Stimulated activated memory B cell treated with anti-CD40 and anti-IgM and Interleukin-4, amounts not matched to agents 10 μg/mL and 1 μg/mL and 100 μg/mL, for 72 hours (primary cell): ENCODE measurements around the gene GOPC.
"Not testable (repeated sequence)": the region's sequence is repeated elsewhere in the genome, so short reads cannot be mapped to it uniquely, and the experiment has no call there.

Source experiments
- ATAC-seq: fragments of 150-1000 bp; cut with Tn5 transposase; 2 replicates; pipeline ENCODE4 v1.10.0; 2021
- H3K27ac Mint-ChIP-seq: one replicate; pipeline ENCODE4 v1.8.0; 2022; ENCODE audit warnings: mild to moderate bottlenecking, mixed read lengths
- H3K27me3 Mint-ChIP-seq: one replicate; pipeline ENCODE4 v1.8.0; 2022; ENCODE audit warnings: mixed read lengths
- H3K36me3 Mint-ChIP-seq: one replicate; pipeline ENCODE4 v1.8.0; 2022; ENCODE audit warnings: mixed read lengths
- H3K4me1 Mint-ChIP-seq: one replicate; pipeline ENCODE4 v1.8.0; 2022; ENCODE audit warnings: mixed read lengths
- H3K4me3 Mint-ChIP-seq: one replicate; pipeline ENCODE4 v1.8.0; 2022; ENCODE audit warnings: mild to moderate bottlenecking, moderate library complexity, mixed read lengths
- H3K9me3 Mint-ChIP-seq: one replicate; pipeline ENCODE4 v1.8.0; 2022; ENCODE audit warnings: mixed read lengths

GOPC gene

DNA sequence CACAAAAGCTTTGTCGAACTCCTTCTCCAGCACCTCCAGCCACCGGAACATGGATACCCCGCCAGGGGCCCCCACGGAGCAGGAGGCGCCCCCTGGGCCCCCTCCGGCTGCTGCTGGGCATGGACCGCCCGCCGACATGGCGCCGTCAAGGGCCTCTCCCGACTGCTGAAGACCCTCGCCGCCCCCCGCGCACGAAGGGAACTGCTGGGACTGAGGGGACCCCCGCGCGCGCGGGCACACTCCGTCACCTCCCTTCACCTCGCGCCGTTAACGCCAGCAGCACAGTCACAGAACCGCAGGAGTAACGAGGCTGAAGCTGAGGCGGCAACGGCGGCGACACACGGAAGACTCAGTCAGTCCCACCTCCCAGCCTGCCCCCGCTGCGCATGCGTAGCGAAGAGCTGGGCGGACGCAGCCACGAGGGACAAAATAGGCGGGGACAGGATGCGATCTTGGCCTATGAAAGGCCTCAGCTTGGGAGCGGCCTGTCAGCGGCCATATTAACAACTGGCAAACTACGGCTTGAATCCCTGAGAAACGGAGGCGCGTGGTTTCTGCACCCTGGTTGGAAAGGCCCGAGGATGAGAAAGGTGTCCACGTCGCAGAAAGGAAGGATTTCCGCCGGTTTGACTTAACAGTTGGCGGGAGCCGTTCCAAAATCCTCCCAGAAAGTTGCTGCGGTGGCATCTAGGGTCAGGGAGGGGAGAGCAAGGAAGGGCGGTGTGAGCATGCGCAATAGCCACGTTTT is at the start of gene GOPC:
GOPC (minus strand) TSS at position 361 of the 748 bp plus-strand sequence; CDS start at position 138, 223 bp downstream.
- Mint-ChIP-seq H3K9me3 (no peaks in the 10 kb centered on the region), H3K36me3 (peaks cover 16% of the 10 kb centered on the region), H3K27ac (peak within 1 kb of the TSS; percentile 97), H3K27me3 (peaks cover 8% of the 10 kb centered on the region), H3K4me3 (peak within 1 kb of the TSS; percentile 99), H3K4me1 (peaks cover 38% of the 10 kb centered on the region)
- peak; percentile 99 for ATAC-seq

DNA sequence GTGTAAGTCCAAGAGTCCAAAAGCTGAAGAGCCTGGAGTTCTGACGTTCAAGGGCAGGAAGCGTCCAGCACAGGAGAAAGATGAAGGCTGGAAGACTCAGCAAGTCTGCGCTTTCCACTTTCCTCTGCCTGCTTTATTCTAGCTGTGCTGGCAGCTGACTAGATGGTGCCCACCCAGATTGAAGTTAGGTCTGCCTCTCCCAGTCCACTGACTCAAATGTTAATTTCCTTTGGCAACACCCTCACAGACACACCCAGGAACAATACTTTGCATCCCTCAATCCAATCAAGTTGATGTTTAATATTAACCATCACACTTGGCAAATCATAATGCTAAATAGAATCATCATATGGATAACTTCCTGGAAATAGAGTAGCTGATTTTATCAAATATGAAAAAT is 49.7 kb upstream of the GOPC start:
- not testable (repeated sequence) for H3K4me1 Mint-ChIP-seq

DNA sequence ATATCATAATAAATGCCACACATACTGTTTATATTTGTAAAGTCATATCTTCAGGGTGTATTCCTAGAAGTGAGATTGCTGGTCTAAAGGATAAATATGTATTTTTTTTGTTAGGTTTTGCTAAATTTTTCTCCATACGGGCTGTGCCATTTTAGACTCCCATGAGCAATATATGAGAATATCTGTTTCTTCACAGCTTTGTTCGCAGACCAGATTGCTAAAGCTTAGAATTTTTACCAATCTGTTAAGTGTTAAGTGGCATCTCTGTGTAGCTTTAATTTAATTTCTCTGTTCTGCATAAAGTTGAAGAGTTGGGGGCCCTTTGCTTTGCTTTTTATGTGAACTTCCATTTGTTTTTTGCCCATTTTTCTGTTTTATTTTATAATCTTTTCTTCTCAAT is 40.7 kb upstream of the GOPC start:
- Mint-ChIP-seq H3K9me3 (peaks cover 4% of the 10 kb centered on the region), H3K27ac (no peak overlapping the region), H3K36me3 (peaks cover 6% of the 10 kb centered on the region), H3K27me3 (peaks cover 7% of the 10 kb centered on the region), H3K4me1 (no peaks in the 10 kb centered on the region), H3K4me3 (no peak overlapping the region)
- no peak for ATAC-seq

More for the DNA sequence above, 49.7 kb upstream of the GOPC start:
- not testable (repeated sequence) for H3K9me3 Mint-ChIP-seq, H3K36me3 Mint-ChIP-seq, H3K27ac Mint-ChIP-seq, ATAC-seq, H3K27me3 Mint-ChIP-seq, H3K4me3 Mint-ChIP-seq

DNA sequence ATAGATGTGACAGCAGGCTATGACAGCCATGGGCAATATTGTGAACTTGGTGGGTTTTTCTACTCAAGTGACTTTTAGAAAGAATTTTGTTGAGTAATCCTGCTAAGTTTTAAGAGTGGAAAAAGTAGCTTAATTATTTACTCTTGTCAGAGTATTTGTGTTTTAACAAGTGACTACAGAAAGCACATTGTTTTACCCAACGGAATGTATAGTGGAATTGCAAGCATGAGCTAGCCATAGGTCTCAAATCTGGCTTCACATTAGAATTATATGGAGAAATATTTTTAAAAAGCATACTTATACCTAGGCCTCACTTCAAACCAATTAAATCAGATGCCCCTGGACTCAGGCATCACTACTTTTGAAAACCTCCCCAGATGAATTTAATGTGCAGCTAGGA is 35.5 kb upstream of the GOPC start:
- Mint-ChIP-seq H3K4me3 (no peak overlapping the region), H3K36me3 (no peaks in the 10 kb centered on the region), H3K27me3 (no peaks in the 10 kb centered on the region), H3K4me1 (no peaks in the 10 kb centered on the region), H3K9me3 (peaks cover 4% of the 10 kb centered on the region), H3K27ac (no peak overlapping the region)
- ATAC-seq, result no peak

DNA sequence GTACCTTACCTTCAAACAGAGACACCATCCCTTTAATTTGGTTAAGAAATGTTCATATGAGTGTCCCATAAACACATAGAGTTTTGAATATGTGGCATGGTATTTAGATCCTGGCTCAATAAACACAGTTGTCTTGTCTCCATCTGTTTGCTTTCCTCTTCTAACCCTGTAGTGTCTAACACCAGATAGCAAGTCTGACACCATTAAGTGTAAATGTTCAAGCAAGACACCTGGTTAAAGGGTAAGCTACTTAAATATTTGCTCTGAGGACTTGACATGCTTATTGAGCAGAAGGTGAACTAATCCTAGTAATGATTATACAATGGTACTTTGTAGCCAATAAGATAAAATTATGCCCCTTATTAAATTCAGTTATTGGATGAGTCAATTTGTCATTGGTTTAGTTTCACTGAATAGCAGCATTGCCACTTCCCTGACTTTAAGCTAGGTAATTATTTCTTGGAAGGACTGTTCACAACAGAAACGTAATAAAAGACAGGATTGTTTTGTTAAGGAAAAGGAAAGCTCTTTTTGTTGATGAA is 26.9 kb upstream of the GOPC start:
- Mint-ChIP-seq H3K4me3 (no peak overlapping the region), H3K27me3 (peaks cover 9% of the 10 kb centered on the region), H3K27ac (no peak overlapping the region), H3K9me3 (peaks cover 4% of the 10 kb centered on the region), H3K36me3 (no peaks in the 10 kb centered on the region), H3K4me1 (no peaks in the 10 kb centered on the region)
- no peak for ATAC-seq

DNA sequence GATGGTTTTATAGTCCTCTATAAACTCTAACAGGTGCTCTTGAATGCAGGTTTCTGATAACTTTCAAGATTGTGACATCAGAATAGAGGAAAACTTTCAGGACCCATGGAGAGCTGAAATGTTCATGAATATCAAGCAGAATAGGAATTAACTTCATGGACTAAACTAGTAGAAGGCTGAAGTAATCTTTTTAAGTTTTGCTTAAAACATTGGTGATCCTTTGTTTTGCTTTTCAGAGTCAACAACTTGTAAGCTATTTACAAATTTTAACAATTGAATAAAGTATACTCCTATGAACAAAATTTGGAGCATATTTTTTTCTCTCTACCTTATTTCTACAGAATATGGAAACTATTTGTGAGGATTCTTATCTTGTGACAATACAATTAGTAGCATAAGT is 25.2 kb upstream of the GOPC start:
- H3K4me1 Mint-ChIP-seq, result no peaks in the 10 kb centered on the region
- H3K4me3 Mint-ChIP-seq, result no peak overlapping the region
- H3K36me3 Mint-ChIP-seq, result no peaks in the 10 kb centered on the region
- no peak overlapping the region for H3K27ac Mint-ChIP-seq
- no peak for ATAC-seq
- H3K27me3 Mint-ChIP-seq, result peaks cover 9% of the 10 kb centered on the region
- peaks cover 7% of the 10 kb centered on the region for H3K9me3 Mint-ChIP-seq

DNA sequence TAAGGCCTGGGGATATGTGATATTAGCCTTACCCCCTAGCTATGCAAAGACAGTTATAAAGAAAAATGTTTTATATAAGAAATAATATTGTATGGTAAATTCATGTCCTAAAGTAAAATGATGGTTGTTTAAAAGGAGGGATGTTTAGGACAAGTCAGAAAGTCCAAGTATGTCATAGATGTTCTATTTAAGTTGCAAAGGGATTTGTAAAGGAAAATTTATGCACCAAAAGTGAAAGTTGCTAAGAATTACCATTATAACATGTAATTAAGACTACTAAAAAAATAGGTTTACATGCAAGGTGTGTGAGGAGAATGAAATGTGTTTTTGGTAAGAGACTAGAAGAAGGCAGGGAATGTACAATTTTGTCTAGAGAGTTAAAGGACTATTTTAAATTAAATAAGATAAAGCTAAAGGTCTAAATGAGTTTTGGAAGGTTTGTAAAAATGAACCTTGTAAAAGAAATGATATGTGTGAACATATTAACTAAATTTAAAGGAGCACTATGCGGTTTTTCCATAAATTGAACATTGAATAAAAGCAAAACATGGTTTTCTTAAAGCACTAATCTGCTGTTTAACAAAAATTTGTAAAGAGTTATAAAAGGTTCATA is 22.7 kb upstream of the GOPC start:
- peaks cover 7% of the 10 kb centered on the region for H3K9me3 Mint-ChIP-seq
- no peaks in the 10 kb centered on the region for H3K27me3 Mint-ChIP-seq
- H3K27ac Mint-ChIP-seq, result no peak overlapping the region
- no peak overlapping the region for H3K4me3 Mint-ChIP-seq
- H3K4me1 Mint-ChIP-seq, result no peaks in the 10 kb centered on the region
- no peaks in the 10 kb centered on the region for H3K36me3 Mint-ChIP-seq
- no peak for ATAC-seq

DNA sequence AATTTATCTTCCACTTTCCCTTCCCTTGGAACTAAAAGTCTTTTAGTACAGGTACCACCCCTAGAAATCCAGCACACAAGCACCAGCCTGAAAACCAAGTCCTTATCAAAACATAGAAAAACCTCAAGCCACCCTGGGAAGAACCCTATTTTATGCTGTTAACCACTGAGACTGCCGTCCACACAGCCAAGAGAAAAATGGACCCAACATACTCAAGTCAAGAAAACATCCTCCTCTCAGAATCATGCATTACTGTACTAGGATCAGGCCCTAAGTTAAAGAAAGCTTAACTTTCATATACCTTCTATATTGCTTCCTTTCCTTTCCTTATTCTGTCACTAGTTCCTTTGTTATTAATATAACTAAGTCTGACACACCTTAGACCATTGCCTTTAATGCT is 16.9 kb upstream of the GOPC start:
- H3K9me3 Mint-ChIP-seq, result peaks cover 5% of the 10 kb centered on the region
- H3K4me3 Mint-ChIP-seq, result no peak overlapping the region
- H3K4me1 Mint-ChIP-seq, result peaks cover 21% of the 10 kb centered on the region
- no peak for ATAC-seq
- H3K27ac Mint-ChIP-seq, result no peak overlapping the region
- peaks cover 7% of the 10 kb centered on the region for H3K27me3 Mint-ChIP-seq
- no peaks in the 10 kb centered on the region for H3K36me3 Mint-ChIP-seq

DNA sequence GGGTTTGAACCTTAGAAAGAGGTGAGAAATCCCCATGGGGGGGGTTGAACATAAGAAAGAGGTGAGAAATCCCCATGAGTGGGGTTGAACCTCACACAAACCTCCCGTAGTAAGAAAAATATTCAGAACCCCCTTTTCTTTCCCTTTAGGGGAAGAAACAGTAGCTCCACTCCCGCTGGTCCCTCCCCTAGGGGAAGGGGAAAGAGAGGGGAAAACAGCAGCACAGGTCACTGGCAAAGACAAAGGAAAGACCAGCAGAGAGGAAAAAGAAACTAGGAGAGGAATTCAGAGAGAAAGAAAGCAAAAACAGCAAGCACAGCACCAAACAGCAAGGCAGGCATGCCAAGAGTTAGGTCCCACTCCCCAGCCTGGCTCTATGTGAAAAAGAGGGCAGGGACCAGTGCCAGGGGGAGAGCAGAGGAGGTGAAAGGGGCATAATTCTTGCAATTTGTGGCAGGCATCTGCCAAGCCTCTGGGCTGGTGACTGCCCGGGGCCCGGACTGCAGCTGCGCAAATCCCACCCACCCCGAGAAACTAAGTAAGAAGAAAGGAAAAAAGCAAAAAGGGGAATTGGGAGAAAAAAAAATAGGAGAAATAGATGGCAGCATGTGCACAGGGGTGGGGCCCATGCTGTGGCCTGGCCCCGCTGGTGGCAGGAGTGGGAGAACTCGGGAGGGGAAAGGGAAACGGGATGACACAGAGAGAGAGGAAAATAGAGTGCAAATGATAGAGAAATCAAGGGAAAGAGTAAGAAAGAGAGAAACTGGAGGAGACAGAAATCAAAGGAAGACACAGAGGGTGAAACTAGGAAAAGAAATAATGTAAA is 15.1 kb upstream of the GOPC start:
- H3K27me3 Mint-ChIP-seq, result peaks cover 15% of the 10 kb centered on the region
- peaks cover 21% of the 10 kb centered on the region for H3K4me1 Mint-ChIP-seq
- no peak for ATAC-seq
- no peaks in the 10 kb centered on the region for H3K36me3 Mint-ChIP-seq
- peak overlapping the region; percentile 13 for H3K27ac Mint-ChIP-seq
- no peak overlapping the region for H3K4me3 Mint-ChIP-seq
- H3K9me3 Mint-ChIP-seq, result peaks cover 2% of the 10 kb centered on the region

DNA sequence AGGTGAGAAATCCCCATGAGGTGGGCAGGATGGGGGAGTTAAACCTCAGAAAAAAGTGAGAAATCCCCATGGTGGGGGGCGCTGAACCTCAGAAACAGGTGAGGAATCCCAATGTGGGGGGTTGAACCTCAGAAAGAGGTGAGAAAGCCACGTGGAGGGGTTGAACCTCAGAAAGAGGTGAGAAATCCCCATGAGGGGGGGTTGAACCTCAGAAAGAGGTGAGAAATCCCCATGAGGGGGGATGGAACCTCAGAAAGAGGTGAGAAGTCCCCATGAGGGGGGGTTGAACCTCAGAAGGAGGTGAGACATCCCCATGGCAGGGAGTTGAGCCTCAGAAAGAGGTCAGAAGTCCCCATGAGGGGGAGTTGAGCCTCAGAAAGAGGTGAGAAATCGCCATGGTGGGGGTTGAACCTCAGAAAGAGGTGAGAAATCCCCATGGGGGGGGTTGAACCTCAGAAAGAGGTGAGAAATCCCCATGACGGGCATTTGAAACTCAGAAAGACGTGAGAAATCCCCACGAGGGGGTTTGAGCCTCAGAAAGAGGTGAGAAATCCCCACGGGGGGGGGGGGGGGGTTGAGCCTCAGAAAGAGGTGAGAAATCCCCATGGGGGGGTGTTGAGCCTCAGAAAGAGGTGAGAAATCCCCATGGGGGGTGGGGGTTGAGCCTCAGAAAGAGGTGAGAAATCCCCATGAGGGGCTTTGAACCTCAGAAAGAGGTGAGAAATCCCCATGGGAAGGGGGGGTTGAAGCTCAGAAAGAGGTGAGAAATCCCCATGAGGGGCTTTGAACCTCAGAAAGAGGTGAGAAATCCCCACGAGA is 14.3 kb upstream of the GOPC start:
- Mint-ChIP-seq H3K36me3 (no peaks in the 10 kb centered on the region), H3K4me3 (no peak overlapping the region), H3K4me1 (peaks cover 21% of the 10 kb centered on the region), H3K27ac (peak overlapping the region; percentile 13), H3K9me3 (peaks cover 2% of the 10 kb centered on the region), H3K27me3 (peaks cover 24% of the 10 kb centered on the region)
- no peak for ATAC-seq

DNA sequence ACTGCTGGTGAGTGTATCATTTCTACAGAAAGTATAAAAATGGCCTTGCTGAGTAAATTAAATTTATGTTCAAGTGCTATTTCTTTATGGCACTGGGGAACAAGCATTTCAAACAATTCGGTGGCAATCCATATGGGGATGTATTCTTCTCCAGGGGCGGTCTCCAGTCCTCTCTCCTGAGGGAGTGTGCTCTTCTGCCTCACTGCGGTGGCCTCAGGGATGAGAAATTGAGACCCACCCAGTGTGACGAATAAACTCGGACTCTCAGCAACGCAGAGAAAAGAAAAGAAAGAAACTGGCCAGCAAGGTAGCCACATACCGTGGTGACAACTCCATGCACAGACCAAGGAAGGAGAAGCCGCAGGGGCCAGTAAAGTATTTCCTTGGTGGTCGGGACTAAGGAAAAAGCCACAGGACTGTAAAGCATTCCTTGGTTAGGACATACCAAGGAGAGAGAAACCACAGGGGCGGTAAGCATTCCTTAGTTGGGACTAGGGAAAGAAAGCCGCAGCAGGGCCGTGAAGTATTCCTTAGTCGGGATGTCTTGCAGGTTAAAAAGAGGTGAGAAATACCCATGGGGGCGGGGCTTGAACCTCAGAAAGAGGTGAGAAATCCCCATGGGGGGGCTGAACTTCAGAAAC is 13.6 kb upstream of the GOPC start:
- H3K4me1 Mint-ChIP-seq, result peaks cover 21% of the 10 kb centered on the region
- no peak for ATAC-seq
- H3K4me3 Mint-ChIP-seq, result no peak overlapping the region
- H3K9me3 Mint-ChIP-seq, result peaks cover 2% of the 10 kb centered on the region
- H3K36me3 Mint-ChIP-seq, result no peaks in the 10 kb centered on the region
- peak overlapping the region; percentile 13 for H3K27ac Mint-ChIP-seq
- peaks cover 25% of the 10 kb centered on the region for H3K27me3 Mint-ChIP-seq

DNA sequence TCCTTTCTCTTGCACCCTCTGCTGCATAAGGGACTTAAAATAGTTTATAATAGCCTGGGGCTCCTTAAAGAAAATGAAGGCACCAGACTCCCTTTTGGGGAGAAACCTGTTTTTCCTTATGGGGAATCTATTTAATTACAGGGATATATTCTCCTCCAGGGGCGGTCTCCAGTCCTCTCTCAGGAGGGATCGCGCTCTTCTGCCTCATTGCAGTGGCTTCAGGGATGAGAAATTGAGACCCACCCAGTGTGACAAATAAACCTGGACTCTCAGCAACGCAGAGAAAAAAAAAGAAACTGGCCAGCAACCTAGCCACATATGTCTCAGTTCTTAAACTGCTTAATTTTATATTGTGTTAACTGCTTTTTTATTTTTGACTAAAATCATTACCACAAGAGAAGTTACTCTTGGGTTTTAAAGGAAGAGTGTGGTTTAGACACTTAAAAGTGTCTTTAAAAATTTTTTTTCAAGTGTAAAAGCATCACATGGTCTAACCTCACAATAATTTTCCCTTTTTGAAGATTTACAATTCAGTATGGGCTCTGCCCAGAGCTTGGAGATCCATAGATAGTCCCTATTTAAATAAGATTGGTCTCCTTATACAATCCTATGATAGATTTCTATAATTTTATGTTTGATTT is 11.7 kb upstream of the GOPC start:
- H3K27me3 Mint-ChIP-seq, result peaks cover 34% of the 10 kb centered on the region
- H3K9me3 Mint-ChIP-seq, result peaks cover 2% of the 10 kb centered on the region
- H3K4me3 Mint-ChIP-seq, result no peak overlapping the region
- ATAC-seq, result no peak
- H3K36me3 Mint-ChIP-seq, result no peaks in the 10 kb centered on the region
- H3K27ac Mint-ChIP-seq, result no peak overlapping the region
- peaks cover 21% of the 10 kb centered on the region for H3K4me1 Mint-ChIP-seq

DNA sequence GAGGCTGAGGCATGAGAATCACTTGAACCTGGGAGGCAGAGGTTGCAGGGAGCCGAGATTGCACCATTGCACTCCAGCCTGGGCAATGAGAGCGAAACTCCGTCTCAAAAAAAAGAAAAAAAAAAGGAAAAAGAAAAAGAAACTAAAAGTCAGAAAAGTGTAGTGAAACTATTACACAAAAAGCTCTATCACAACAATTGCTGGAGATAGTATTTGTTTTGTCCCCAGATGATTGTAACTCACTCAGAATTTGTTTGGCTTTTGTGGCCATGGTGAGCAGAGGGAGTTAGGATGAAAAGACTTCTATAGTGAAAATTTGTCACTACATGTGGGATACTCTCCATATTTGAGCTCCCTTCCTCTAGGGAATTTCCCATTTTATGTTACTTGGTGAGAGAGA is 5.2 kb upstream of the GOPC start:
- ATAC-seq, result no peak
- Mint-ChIP-seq H3K4me3 (no peak overlapping the region), H3K27me3 (peaks cover 28% of the 10 kb centered on the region), H3K9me3 (no peaks in the 10 kb centered on the region), H3K27ac (peak overlapping the region; percentile 31), H3K4me1 (peaks cover 14% of the 10 kb centered on the region), H3K36me3 (no peaks in the 10 kb centered on the region)
